Left lobe of liver (tissue), 2 donors: ENCODE results near the gene KIAA2012. TPM values are rescaled to one million over a fixed set of nuclear protein-coding genes. Genes with fewer than 3 reads are reported as not detected.
A peak's percentile ranks its signal among the peaks of the same experiment; 100 is the strongest.

Source experiments
- ATAC-seq: fragments of 200-7000 bp; cut with Tn5 transposase; one replicate; pipeline ENCODE4 v1.9.1; 2020; ENCODE audit warnings: mild to moderate bottlenecking, moderate library complexity
- DNase-seq: peaks from one replicate; pipeline ENCODE4 v3.0.0-alpha.2; 2020; ENCODE audit warnings: low spot score
- total RNA-seq: library from RNA; stranded (reverse); gene quantifications from one replicate; pipeline ENCODE4 v1.2.1, GENCODE V29; 2021
- donor health status: DM: no; HTN: no; CAD: no; lungs with moderate emphysema.
- donor health status: DM: no; HTN: yes; CAD: no.

Gene KIAA2012
- total RNA-seq, 1 donor from 2014 or later, result 0.30 TPM

- no peak for ATAC-seq
- DNase-seq, result no peak
These were observed 1.3 kb downstream of the KIAA2012 start for GRCh38 chr2:202074324-202074723.

GRCh38 chr2:202079310-202079709 is 6.3 kb downstream of the KIAA2012 start:
- ATAC-seq (no peak), DNase-seq (no peak)

GRCh38 chr2:202084265-202084664 is 11.2 kb downstream of the KIAA2012 start:
- DNase-seq (no peak), ATAC-seq (no peak)

GRCh38 chr2:202088777-202089176 is 15.7 kb downstream of the KIAA2012 start:
- ATAC-seq, result no peak
- no peak for DNase-seq

GRCh38 chr2:202090530-202090929 is 17.5 kb downstream of the KIAA2012 start:
- ATAC-seq (no peak), DNase-seq (no peak)

GRCh38 chr2:202091476-202091875 is 18.4 kb downstream of the KIAA2012 start:
- no peak for ATAC-seq
- DNase-seq, result no peak

GRCh38 chr2:202094426-202094986 is 21.5 kb downstream of the KIAA2012 start:
- no peak for ATAC-seq
- DNase-seq, result no peak

- no peak for DNase-seq
- ATAC-seq, result no peak
These were observed 22.2 kb downstream of the KIAA2012 start for GRCh38 chr2:202095235-202095634.

GRCh38 chr2:202096736-202097135 is 23.7 kb downstream of the KIAA2012 start:
- ATAC-seq (no peak), DNase-seq (no peak)

GRCh38 chr2:202098291-202098690 is 25.2 kb downstream of the KIAA2012 start:
- ATAC-seq (no peak), DNase-seq (no peak)

- no peak for ATAC-seq
These were observed 26.5 kb downstream of the KIAA2012 start for GRCh38 chr2:202099515-202099914.

GRCh38 chr2:202100176-202100575 is 27.1 kb downstream of the KIAA2012 start:
- ATAC-seq (no peak), DNase-seq (no peak)

More at GRCh38 chr2:202099515-202099914, 26.5 kb downstream of the KIAA2012 start:
- no peak for DNase-seq

GRCh38 chr2:202101026-202101579 is 28.0 kb downstream of the KIAA2012 start:
- DNase-seq (no peak), ATAC-seq (no peak)

- ATAC-seq (no peak), DNase-seq (no peak)
These were observed 29.5 kb downstream of the KIAA2012 start for GRCh38 chr2:202102425-202103000.

- DNase-seq (peak; percentile 59), ATAC-seq (peak; percentile 90)
These were observed 31.3 kb downstream of the KIAA2012 start for GRCh38 chr2:202104286-202104870.

GRCh38 chr2:202105025-202105424 is 32.0 kb downstream of the KIAA2012 start:
- DNase-seq (no peak), ATAC-seq (no peak)

- DNase-seq (no peak), ATAC-seq (no peak)
These were observed 35.3 kb downstream of the KIAA2012 start for GRCh38 chr2:202108345-202108744.

- DNase-seq, result no peak
- no peak for ATAC-seq
These were observed 36.2 kb downstream of the KIAA2012 start for GRCh38 chr2:202109139-202109736.

- ATAC-seq (peak; percentile 92), DNase-seq (peak; percentile 83)
These were observed 36.7 kb downstream of the KIAA2012 start for GRCh38 chr2:202109737-202110184.

GRCh38 chr2:202110491-202110890 is 37.4 kb downstream of the KIAA2012 start:
- ATAC-seq, result no peak
- DNase-seq, result no peak

- no peak for DNase-seq
These were observed 39.0 kb downstream of the KIAA2012 start for GRCh38 chr2:202112041-202112440.

More at GRCh38 chr2:202112041-202112440, 39.0 kb downstream of the KIAA2012 start:
- ATAC-seq, result no peak
